DOHH2 (cell line): ENCODE measurements around the gene CPLANE2.

Source experiments
- H3F3A ChIP-seq: fragments of 200-600 bp; sonication (generic), shearing (Covaris generic); 2 replicates; pipeline ENCODE4 v1.6.0; 2016; ENCODE audit warnings: antibody characterized with exemption, mild to moderate bottlenecking; ENCODE audit not compliant: control insufficient read depth, insufficient read depth
- H3K27ac ChIP-seq: fragments of 200-600 bp; sonication (generic); 2 replicates; pipeline ENCODE4 v1.5.1; 2014; ENCODE audit warnings: low read depth, mild to moderate bottlenecking, low read length, moderate library complexity
- H3K27me3 ChIP-seq: fragments of 200-600 bp; sonication (generic); 2 replicates; pipeline ENCODE4 v1.6.1; 2014; ENCODE audit warnings: mild to moderate bottlenecking, low read length, mixed read lengths; ENCODE audit not compliant: control insufficient read depth
- H3K36me3 ChIP-seq: fragments of 200-600 bp; sonication (generic); 2 replicates; pipeline ENCODE4 v1.6.1; 2014; ENCODE audit warnings: mild to moderate bottlenecking, low read length, moderate library complexity, mixed read lengths; ENCODE audit not compliant: control insufficient read depth
- H3K4me1 ChIP-seq: fragments of 200-600 bp; sonication (generic); 2 replicates; pipeline ENCODE4 v1.6.1; 2014; ENCODE audit warnings: mild to moderate bottlenecking, low read length, mixed read lengths; ENCODE audit not compliant: control insufficient read depth
- H3K4me2 ChIP-seq: fragments of 200-600 bp; sonication (generic); 2 replicates; pipeline ENCODE4 v1.6.0; 2014; ENCODE audit warnings: mild to moderate bottlenecking, low read length, moderate library complexity
- H3K4me3 ChIP-seq: fragments of 200-600 bp; sonication (generic); 2 replicates; pipeline ENCODE4 v1.5.1; 2014; ENCODE audit warnings: mild to moderate bottlenecking, low read length, mixed read lengths
- H3K79me2 ChIP-seq: fragments of 200-600 bp; sonication (generic); 2 replicates; pipeline ENCODE4 v1.6.1; 2014; ENCODE audit warnings: mild to moderate bottlenecking, low read length, mixed read lengths; ENCODE audit not compliant: control insufficient read depth
- H3K9me2 ChIP-seq: fragments of 200-600 bp; sonication (generic); replicated peaks from 2 replicates; pipeline ENCODE4 v1.6.1; 2014; ENCODE audit warnings: mild to moderate bottlenecking, low read length, mixed read lengths; ENCODE audit not compliant: control insufficient read depth
- H3K9me3 ChIP-seq: fragments of 200-600 bp; sonication (generic); 2 replicates; pipeline ENCODE4 v1.6.1; 2014; ENCODE audit warnings: antibody characterized with exemption, low read length, mixed read lengths; ENCODE audit not compliant: control insufficient read depth, insufficient read depth
- H4K20me1 ChIP-seq: fragments of 200-600 bp; sonication (generic); 2 replicates; pipeline ENCODE4 v1.6.0; 2014; ENCODE audit warnings: low read depth, mild to moderate bottlenecking, antibody characterized with exemption, low read length, moderate library complexity; ENCODE audit not compliant: control insufficient read depth, insufficient read depth
- EZH2phosphoT487 ChIP-seq: fragments of 200-600 bp; sonication (generic); IDR thresholded peaks from 2 replicates; pipeline ENCODE4 v1.6.1; 2017; ENCODE audit warnings: borderline replicate concordance, mild to moderate bottlenecking, antibody characterized with exemption, low read length, moderate library complexity, mixed read lengths
- TF ChIP-seq, protein P1 (sequence below): fragments of 200-600 bp; sonication (generic); IDR thresholded peaks from one replicate; pipeline ENCODE4 v1.5.1; 2014; ENCODE audit warnings: antibody characterized with exemption, mild to moderate bottlenecking, low read depth, low read length; ENCODE audit not compliant: poor library complexity, severe bottlenecking

Gene CPLANE2

DNA sequence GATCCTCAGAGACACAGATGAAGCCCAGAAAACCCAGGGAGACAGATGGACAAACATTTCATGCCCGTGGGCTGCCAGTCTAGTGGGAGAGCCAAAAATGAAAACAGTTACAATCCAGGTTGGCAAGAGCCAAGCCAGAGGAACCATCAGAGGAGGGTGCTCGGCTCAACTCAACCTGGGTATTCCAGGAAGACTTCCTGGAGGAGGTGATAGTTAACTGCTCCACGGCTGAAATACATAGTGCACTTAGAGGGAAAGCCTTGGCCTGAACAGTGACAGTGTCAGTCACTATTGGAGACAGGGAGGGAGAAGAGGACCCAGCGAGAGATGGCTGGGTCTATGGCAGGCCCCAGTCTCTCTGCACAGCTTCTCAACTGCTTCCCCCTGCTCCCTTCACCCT, 26.4 kb downstream of the CPLANE2 start:
- H3F3A ChIP-seq, result no peaks in the 10 kb centered on the region
- no peak overlapping the region for H3K4me2 ChIP-seq
- TF ChIP-seq, protein P1, sequence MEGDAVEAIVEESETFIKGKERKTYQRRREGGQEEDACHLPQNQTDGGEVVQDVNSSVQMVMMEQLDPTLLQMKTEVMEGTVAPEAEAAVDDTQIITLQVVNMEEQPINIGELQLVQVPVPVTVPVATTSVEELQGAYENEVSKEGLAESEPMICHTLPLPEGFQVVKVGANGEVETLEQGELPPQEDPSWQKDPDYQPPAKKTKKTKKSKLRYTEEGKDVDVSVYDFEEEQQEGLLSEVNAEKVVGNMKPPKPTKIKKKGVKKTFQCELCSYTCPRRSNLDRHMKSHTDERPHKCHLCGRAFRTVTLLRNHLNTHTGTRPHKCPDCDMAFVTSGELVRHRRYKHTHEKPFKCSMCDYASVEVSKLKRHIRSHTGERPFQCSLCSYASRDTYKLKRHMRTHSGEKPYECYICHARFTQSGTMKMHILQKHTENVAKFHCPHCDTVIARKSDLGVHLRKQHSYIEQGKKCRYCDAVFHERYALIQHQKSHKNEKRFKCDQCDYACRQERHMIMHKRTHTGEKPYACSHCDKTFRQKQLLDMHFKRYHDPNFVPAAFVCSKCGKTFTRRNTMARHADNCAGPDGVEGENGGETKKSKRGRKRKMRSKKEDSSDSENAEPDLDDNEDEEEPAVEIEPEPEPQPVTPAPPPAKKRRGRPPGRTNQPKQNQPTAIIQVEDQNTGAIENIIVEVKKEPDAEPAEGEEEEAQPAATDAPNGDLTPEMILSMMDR, result no peak
- no peak for TF ChIP-seq EZH2phosphoT487
- no peak overlapping the region for H3K27ac ChIP-seq
- H3K79me2 ChIP-seq, result no peaks in the 10 kb centered on the region
- H3K9me2 ChIP-seq, result no peaks in the 10 kb centered on the region
- no peak overlapping the region for H3K4me3 ChIP-seq
- H3K4me1 ChIP-seq, result peaks cover 11% of the 10 kb centered on the region
- H3K9me3 ChIP-seq, result no peaks in the 10 kb centered on the region
- no peaks in the 10 kb centered on the region for H4K20me1 ChIP-seq
- H3K36me3 ChIP-seq, result no peaks in the 10 kb centered on the region
- peaks cover 30% of the 10 kb centered on the region for H3K27me3 ChIP-seq

- Histone ChIP-seq H3K9me2 (no peaks in the 10 kb centered on the region), H3K27me3 (peaks cover 30% of the 10 kb centered on the region), H3K4me2 (no peak overlapping the region), H3K79me2 (no peaks in the 10 kb centered on the region), H3K4me1 (peaks cover 11% of the 10 kb centered on the region), H3K9me3 (no peaks in the 10 kb centered on the region), H3K4me3 (no peak overlapping the region), H4K20me1 (no peaks in the 10 kb centered on the region), H3F3A (no peaks in the 10 kb centered on the region), H3K36me3 (no peaks in the 10 kb centered on the region), H3K27ac (no peak overlapping the region)
- TF ChIP-seq, protein P1, result no peak
- TF ChIP-seq EZH2phosphoT487, result no peak
These were observed 27.1 kb downstream of the CPLANE2 start for GRCh38 chr1:16209847-16210407.

DNA sequence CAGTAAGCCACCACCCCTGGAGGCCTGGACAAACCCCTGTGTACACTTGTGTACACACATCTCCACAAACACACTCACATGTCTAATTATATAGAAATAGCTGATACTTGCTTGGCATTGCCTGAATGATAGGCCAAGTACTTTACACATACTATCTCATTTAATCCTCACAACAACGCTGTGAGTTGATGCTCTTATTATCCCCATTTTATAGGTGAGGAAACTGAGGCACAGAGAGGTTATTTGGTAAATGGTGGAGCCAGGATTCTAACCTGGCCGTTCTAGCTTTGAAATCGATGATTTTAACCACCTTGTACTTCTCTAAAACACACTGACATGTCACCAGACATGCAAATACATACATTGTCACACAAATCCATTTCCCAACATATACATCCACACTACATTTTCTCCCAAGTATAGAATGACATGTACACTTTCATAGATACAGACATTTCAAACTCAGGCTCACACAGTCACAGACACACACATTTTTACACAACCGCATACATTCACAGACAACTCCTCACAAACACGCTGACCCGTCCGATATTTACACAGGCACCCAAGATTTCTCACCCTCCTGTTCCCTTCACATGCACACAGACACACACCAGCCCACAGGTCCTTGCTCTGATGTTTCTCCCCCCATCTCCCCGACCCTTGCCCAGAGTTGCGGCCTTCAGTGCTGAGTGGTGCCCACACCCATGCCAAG, 27.7 kb downstream of the CPLANE2 start:
- Histone ChIP-seq H3K27ac (no peak overlapping the region), H3K9me3 (no peaks in the 10 kb centered on the region), H3K9me2 (no peaks in the 10 kb centered on the region), H3F3A (no peaks in the 10 kb centered on the region), H3K4me2 (no peak overlapping the region), H3K4me1 (peaks cover 11% of the 10 kb centered on the region), H3K4me3 (no peak overlapping the region), H3K79me2 (no peaks in the 10 kb centered on the region), H3K36me3 (no peaks in the 10 kb centered on the region), H4K20me1 (no peaks in the 10 kb centered on the region), H3K27me3 (peaks cover 27% of the 10 kb centered on the region)
- TF ChIP-seq EZH2phosphoT487, result no peak
- TF ChIP-seq, protein P1, result no peak
